Measurements from ENCODE around the gene RILPL2. TPM values are rescaled to one million over a fixed set of nuclear protein-coding genes. Genes with fewer than 3 reads are reported as not detected.
"Not testable (repeated sequence)": the region's sequence is repeated elsewhere in the genome, so short reads cannot be mapped to it uniquely, and the experiment has no call there.

Gene RILPL2
- total RNA-seq (2014; rRNA removed; shearing (Covaris generic)) = 3.2 and 3.5 TPM in 2 replicates

DNA sequence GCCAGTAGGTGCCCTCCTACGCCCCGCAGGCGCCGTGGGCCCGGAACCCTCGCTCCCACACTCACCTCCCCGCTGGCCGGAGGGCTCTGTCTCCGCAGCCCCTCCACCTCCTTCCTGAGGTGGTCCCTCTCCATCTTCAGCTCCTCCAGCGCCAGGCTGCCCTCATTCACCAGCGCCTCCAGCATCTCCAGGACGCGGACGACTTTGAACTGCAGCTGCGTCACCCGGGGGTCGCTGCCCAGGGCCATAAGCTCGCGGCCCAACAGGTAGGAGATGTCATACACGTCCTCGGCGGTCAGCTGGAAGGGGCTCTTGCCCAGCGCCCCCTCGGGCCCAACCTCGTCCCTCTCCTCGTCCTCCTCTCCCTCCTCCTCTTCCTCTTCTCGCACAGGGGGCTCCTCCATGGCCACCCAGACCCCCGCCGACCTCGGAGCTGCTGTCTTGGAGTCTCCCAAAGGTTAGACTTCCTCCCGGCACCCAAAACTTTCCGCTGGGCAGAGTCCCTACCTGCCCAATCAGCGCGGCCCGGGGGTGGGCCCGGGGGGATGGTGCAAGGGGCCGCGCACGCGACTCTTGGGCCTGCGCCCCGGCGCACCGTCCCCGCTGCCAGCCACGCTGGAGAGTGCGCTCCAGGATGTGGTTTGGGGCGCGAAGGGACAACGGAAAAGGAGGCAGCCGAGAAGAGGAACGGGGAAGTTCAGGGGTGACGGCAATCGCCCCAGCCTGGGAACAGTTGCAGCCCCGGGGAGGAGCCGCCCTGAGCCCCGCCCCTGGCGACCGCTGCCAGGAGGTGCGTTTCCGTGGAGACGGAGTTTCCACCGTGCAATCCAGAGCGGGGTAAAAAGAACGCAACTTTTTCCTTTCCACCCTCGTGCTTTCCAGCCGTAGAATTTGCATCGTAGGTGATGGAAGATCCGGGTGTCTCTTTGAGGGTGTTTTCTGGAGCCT lies at the start of gene RILPL2:
RILPL2 (minus strand) TSS at position 668 of the 948 bp plus-strand sequence; CDS start at position 404, 264 bp downstream.
- peak; percentile 74 for DNase-seq (ENCODE audit: low spot score)

DNA sequence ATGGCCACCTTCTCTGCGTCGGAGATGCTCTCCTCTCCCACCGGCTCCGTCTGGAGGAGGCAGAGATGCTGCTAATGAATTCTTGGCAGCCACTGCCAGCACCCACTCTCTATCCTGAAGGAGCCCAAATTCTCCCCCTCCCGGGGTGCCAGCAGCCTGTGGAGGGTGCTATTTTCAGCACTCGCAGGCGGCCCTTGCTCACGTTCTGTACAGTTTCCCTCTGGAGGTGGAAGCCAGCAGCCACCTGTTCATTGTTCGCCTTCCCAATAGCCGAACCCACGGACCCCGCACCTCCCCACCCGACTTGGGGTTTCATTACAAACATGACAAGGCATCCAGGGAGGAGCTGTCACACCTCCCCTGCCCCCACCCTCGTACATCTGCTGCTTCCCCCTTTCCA lies 49.3 kb upstream of the RILPL2 start:
- DNase-seq (ENCODE audit: low spot score) = no peak

GRCh38 chr12:123483602-123484248 lies 47.2 kb upstream of the RILPL2 start:
- no peak for DNase-seq (ENCODE audit: low spot score)

GRCh38 chr12:123482876-123483275 lies 46.4 kb upstream of the RILPL2 start:
- no peak for DNase-seq (ENCODE audit: low spot score)

GRCh38 chr12:123481251-123481650 lies 44.8 kb upstream of the RILPL2 start:
- DNase-seq (ENCODE audit: low spot score) = not testable (repeated sequence)

- no peak for DNase-seq (ENCODE audit: low spot score)
These were observed 43.1 kb upstream of the RILPL2 start for GRCh38 chr12:123479442-123480180.

GRCh38 chr12:123478762-123479161 lies 42.3 kb upstream of the RILPL2 start:
- DNase-seq (ENCODE audit: low spot score) = no peak

GRCh38 chr12:123478069-123478468 lies 41.6 kb upstream of the RILPL2 start:
- DNase-seq (ENCODE audit: low spot score) = no peak

GRCh38 chr12:123475246-123475703 lies 38.8 kb upstream of the RILPL2 start:
- DNase-seq (ENCODE audit: low spot score) = no peak

DNA sequence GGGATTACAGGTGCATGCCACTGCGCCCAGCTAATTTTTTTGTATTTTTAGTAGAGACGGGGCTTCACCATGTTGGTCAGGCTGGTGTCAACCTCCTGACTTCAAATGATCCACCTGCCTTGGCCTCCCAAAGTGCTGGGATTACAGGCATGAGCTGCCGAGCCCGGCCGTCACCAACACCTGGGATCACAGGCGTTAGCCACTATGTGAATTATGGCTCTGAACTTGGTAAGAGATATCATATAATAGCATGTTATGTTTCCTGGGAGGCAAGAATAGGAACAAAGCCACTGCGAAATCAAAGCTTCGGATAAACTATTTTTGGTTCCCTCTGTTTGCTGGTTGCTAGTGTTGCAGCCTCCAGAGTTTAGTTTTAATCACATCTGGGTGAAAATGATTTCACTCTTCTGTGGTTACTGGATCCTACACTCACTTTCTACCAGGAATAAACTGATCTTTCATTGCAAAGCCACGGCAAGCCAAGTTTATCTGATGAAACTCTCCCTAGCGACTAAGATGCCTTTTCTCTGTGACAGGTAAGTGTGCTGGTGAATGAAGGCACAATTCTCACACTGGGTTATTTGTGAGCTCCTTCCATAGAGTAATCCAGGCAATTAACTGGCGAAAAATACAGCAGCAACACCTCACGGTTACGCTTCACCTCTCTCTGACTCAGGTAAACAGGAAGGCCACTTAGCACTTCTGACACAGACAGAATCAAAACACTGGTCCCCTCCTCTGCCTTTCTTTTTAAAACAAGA lies 38.2 kb upstream of the RILPL2 start:
- DNase-seq (ENCODE audit: low spot score) = no peak

- DNase-seq (ENCODE audit: low spot score) = no peak
These were observed 36.0 kb upstream of the RILPL2 start for GRCh38 chr12:123472438-123472849.

- DNase-seq (ENCODE audit: low spot score) = no peak
These were observed 35.0 kb upstream of the RILPL2 start for GRCh38 chr12:123471374-123472068.

DNA sequence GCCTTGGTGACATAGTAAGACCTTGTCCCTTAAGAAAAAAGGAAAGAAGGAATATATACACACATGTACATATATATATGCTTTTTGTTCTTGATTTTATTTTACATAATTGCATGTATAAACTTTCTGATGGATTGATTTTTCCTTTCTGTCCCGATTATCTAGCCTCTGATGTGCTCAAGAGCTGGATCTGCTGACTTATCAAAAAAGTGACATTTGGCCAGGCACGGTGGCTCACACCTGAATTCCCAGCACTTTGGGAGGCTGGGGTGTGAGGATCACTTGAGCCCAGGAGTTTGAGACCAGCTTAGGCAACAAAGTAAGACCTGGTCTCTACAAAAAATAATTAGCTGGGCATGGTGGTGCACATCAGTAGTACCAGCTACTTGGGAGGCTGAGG lies 33.5 kb upstream of the RILPL2 start:
- no peak for DNase-seq (ENCODE audit: low spot score)

DNA sequence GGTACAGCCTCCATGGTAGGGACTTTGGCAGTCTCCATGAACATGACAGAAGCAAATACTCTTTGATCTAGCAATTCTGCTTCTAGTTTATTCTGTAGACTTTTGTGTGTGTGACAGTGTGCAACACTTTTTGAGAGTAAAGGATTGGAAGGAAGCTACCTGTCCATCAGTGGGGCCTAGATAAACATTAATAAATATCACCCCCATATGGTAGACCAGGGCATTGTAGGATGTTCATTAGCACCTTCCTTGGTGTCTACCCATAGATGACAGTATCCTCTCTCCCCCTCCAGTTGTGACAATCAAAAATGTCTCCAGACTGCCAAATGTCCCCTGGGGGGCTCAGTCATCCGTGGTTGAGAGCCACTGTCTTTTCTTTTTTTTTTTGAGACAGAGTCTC lies 32.3 kb upstream of the RILPL2 start:
- no peak for DNase-seq (ENCODE audit: low spot score)

- DNase-seq (ENCODE audit: low spot score) = no peak
These were observed 28.6 kb upstream of the RILPL2 start for GRCh38 chr12:123465084-123465483.

GRCh38 chr12:123463174-123463573 lies 26.7 kb upstream of the RILPL2 start:
- DNase-seq (ENCODE audit: low spot score) = not testable (repeated sequence)

DNA sequence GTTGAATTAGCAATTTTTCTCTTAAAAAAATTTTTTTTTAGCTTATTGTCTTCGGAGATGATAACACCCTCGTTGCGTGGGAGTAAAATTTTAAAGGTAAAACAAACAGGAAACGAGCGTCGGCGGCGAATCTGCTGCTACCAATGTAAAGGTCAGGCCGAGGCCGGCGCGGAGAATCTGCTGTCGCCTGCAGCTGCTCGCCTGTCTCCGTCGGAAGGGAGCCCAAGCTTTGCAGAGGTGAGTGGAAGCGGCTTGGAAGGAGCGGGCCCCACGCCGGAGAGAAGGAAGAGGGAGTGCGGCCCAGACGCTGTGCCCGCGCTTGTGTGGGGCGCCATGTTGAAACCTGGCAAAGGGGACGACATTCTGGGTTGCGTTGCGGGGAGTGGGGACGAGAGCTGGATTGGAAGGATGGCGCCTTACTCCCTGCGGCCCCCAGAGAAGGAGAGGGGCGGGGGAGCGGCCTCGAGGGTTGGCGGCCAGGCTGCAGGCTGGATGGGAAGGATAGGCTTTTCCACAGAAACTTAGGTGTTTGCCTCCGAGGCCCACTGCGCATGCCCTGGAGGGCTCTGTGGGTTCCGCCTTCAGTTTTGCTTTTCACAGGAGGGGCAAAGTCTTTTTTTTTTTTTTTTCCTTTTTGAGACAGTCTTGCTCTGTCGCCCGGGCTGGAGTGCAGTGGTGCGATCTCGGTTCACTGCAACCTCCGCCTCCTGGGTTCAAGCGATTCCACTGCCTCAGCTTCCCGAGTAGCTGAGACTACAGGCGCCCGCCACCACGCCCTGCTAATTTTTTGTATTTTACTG lies 21.7 kb upstream of the RILPL2 start, which contains the start of gene SNRNP35:
SNRNP35 (plus strand) TSS at position 160 of the 800 bp plus-strand sequence. CDS start 7,402 bp downstream, outside the sequence.
- DNase-seq (ENCODE audit: low spot score) = peak; percentile 76

DNA sequence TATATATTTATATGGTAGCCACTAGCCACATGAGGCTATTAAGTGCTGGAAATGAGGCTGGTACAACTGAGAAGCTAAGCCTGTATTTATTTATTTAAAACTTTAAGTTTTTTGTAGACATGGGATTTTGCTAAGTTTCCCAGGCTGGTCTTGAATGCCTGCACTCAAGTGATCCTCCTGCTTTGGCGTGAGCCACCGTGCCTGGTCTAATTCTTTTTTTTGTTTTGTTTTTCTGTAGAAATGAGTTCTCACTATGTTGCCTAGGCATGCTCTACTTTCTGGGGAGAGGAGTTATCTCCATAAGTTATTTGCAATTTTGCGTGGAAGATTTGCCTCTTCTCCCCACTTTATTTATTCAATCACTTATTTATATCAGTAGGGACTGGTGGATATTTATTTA lies 16.7 kb upstream of the RILPL2 start:
- no peak for DNase-seq (ENCODE audit: low spot score)

GRCh38 chr12:123452276-123452550 lies 15.7 kb upstream of the RILPL2 start:
- not testable (repeated sequence) for DNase-seq (ENCODE audit: low spot score)

DNA sequence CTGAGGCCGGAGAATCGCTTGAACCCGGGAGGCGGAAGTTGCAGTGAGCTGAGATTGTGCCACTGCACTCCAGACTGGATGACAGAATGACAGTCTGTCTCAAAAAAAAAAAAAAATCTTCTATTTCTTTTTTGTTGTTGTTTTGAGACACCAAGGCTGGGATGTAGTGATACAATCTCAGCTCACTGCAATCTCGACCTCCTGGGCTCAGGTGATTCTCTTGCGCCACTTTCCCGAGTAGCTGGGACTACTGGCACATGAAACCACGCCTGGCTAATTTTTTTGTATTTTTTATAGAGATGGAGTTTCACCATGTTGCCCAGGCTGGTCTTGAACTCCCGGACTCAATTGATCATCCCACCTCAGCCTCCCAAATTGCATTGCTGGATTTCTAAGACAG lies 14.2 kb upstream of the RILPL2 start:
- no peak for DNase-seq (ENCODE audit: low spot score)
